WTC11 (cell line): ENCODE results near the gene LYRM4. TPM values are rescaled to one million over a fixed set of nuclear protein-coding genes. Genes with fewer than 3 reads are reported as not detected.

ENCODE experiments used
- ATAC-seq: fragments of 200-7000 bp; cut with Tn5 transposase; 2 replicates; pipeline ENCODE4 v1.10.0; 2021; ENCODE audit warnings: mild to moderate bottlenecking, moderate library complexity
- CTCF ChIA-PET: fragments of 300-600 bp; sonication (Branson Sonifier 250); formaldehyde crosslinking; loops from one replicate; lab custom pipeline; 2021; ENCODE audit warnings: antibody characterized with exemption; lab: Charles Lee
- POLR2A ChIA-PET: fragments of 350-600 bp; sonication (Branson Sonifier 250); formaldehyde crosslinking; loops from one replicate; lab custom pipeline; 2021; ENCODE audit warnings: antibody characterized with exemption; lab: Charles Lee
- DNase-seq: peaks from one replicate; pipeline ENCODE4 v3.0.0; 2021; ENCODE audit warnings: low spot score
- H3K27ac Mint-ChIP-seq: 2 replicates; pipeline ENCODE4 v1.8.0; 2021; ENCODE audit warnings: mixed read lengths
- H3K27me3 Mint-ChIP-seq: 2 replicates; pipeline ENCODE4 v1.8.0; 2021; ENCODE audit warnings: low read depth, mild to moderate bottlenecking, moderate library complexity, mixed read lengths
- H3K36me3 Mint-ChIP-seq: 2 replicates; pipeline ENCODE4 v1.8.0; 2021; ENCODE audit warnings: mixed read lengths
- H3K4me1 Mint-ChIP-seq: 2 replicates; pipeline ENCODE4 v1.8.0; 2022; ENCODE audit warnings: mixed read lengths
- H3K4me3 Mint-ChIP-seq: 2 replicates; pipeline ENCODE4 v1.8.0; 2021; ENCODE audit warnings: mild to moderate bottlenecking, moderate library complexity, mixed read lengths
- H3K9me3 Mint-ChIP-seq: 2 replicates; pipeline ENCODE4 v1.8.0; 2021; ENCODE audit warnings: mixed read lengths
- AR ChIP-seq: fragments of 250-450 bp; sonication (Bioruptor Pico); IDR thresholded peaks from 2 replicates; pipeline ENCODE4 v1.9.0; 2021; ENCODE audit warnings: mild to moderate bottlenecking
- ATF3 ChIP-seq: sonication (generic); formaldehyde crosslinking; conservative IDR thresholded peaks from 2 replicates; pipeline ENCODE4 v1.8.1; 2022; ENCODE audit warnings: mild to moderate bottlenecking, missing genetic modification reagents
- CREM ChIP-seq: sonication (generic); formaldehyde crosslinking; IDR thresholded peaks from 2 replicates; pipeline ENCODE4 v1.8.1; 2022; ENCODE audit warnings: mild to moderate bottlenecking, missing genetic modification reagents, moderate library complexity
- ESRRA ChIP-seq: sonication (generic); formaldehyde crosslinking; IDR thresholded peaks from 2 replicates; pipeline ENCODE4 v1.8.1; 2022; ENCODE audit warnings: mild to moderate bottlenecking, missing genetic modification reagents, borderline replicate concordance
- FOXK1 ChIP-seq: sonication (generic); formaldehyde crosslinking; IDR thresholded peaks from 2 replicates; pipeline ENCODE4 v1.8.0; 2022; ENCODE audit warnings: mild to moderate bottlenecking, moderate library complexity, missing genetic modification reagents
- FOXP4 ChIP-seq: sonication (generic); formaldehyde crosslinking; IDR thresholded peaks from 2 replicates; pipeline ENCODE4 v1.8.0; 2022; ENCODE audit warnings: mild to moderate bottlenecking, missing genetic modification reagents
- HMGA2 ChIP-seq: fragments of 250-450 bp; sonication (Bioruptor Pico); IDR thresholded peaks from 2 replicates; pipeline ENCODE4 v1.4.0; 2021; ENCODE audit warnings: mild to moderate bottlenecking, moderate library complexity
- IRF2 ChIP-seq: sonication (generic); formaldehyde crosslinking; IDR thresholded peaks from 2 replicates; pipeline ENCODE4 v1.8.0; 2022; ENCODE audit warnings: low read depth, missing genetic modification reagents, borderline replicate concordance
- MAX ChIP-seq: sonication (generic); formaldehyde crosslinking; IDR thresholded peaks from 2 replicates; pipeline ENCODE4 v1.8.0; 2022; ENCODE audit warnings: mild to moderate bottlenecking, missing genetic modification reagents
- MYBL2 ChIP-seq: sonication (generic); formaldehyde crosslinking; IDR thresholded peaks from 2 replicates; pipeline ENCODE4 v1.8.1; 2023; ENCODE audit warnings: mild to moderate bottlenecking, moderate library complexity, missing genetic modification reagents
- NFATC4 ChIP-seq: fragments of 250-450 bp; sonication (Bioruptor Pico); IDR thresholded peaks from 2 replicates; pipeline ENCODE4 v1.9.0; 2021; ENCODE audit warnings: mild to moderate bottlenecking
- NR1H2 ChIP-seq: sonication (generic); formaldehyde crosslinking; IDR thresholded peaks from 2 replicates; pipeline ENCODE4 v1.9.0; 2021; ENCODE audit warnings: mild to moderate bottlenecking, moderate library complexity, missing genetic modification reagents
- NR2C2 ChIP-seq: sonication (generic); formaldehyde crosslinking; IDR thresholded peaks from 2 replicates; pipeline ENCODE4 v1.8.0; 2022; ENCODE audit warnings: mild to moderate bottlenecking, missing genetic modification reagents
- NR3C1 ChIP-seq: sonication (generic); formaldehyde crosslinking; conservative IDR thresholded peaks from 2 replicates; pipeline ENCODE4 v1.8.1; 2023; ENCODE audit warnings: low read depth, mild to moderate bottlenecking, missing genetic modification reagents
- PRRX2 ChIP-seq: fragments of 250-450 bp; sonication (Bioruptor Pico); IDR thresholded peaks from 2 replicates; pipeline ENCODE4 v1.8.0; 2021; ENCODE audit warnings: mild to moderate bottlenecking
- RORB ChIP-seq: fragments of 250-450 bp; sonication (Bioruptor Pico); IDR thresholded peaks from 2 replicates; pipeline ENCODE4 v1.9.0; 2021; ENCODE audit warnings: mild to moderate bottlenecking
- SMAD3 ChIP-seq: sonication (generic); formaldehyde crosslinking; IDR thresholded peaks from 2 replicates; pipeline ENCODE4 v1.8.0; 2022; ENCODE audit warnings: missing genetic modification reagents, mild to moderate bottlenecking, borderline replicate concordance
- SMAD4 ChIP-seq: sonication (generic); formaldehyde crosslinking; IDR thresholded peaks from 2 replicates; pipeline ENCODE4 v1.8.0; 2022; ENCODE audit warnings: mild to moderate bottlenecking, missing genetic modification reagents
- SP1 ChIP-seq: sonication (generic); formaldehyde crosslinking; conservative IDR thresholded peaks from 2 replicates; pipeline ENCODE4 v1.8.1; 2022; ENCODE audit warnings: missing genetic modification reagents
- TCF7 ChIP-seq: sonication (generic); formaldehyde crosslinking; IDR thresholded peaks from 2 replicates; pipeline ENCODE4 v1.8.0; 2022; ENCODE audit warnings: mild to moderate bottlenecking, low read depth, missing genetic modification reagents, moderate library complexity
- TP53 ChIP-seq: sonication (generic); formaldehyde crosslinking; IDR thresholded peaks from 2 replicates; pipeline ENCODE4 v1.8.1; 2023; ENCODE audit warnings: mild to moderate bottlenecking, missing genetic modification reagents
- USF1 ChIP-seq: sonication (generic); formaldehyde crosslinking; IDR thresholded peaks from 2 replicates; pipeline ENCODE4 v1.8.0; 2022; ENCODE audit warnings: mild to moderate bottlenecking, missing genetic modification reagents
- ZNF396 ChIP-seq: fragments of 250-450 bp; sonication (Bioruptor Pico); IDR thresholded peaks from 2 replicates; pipeline ENCODE4 v1.8.0; 2021; ENCODE audit warnings: mild to moderate bottlenecking, moderate library complexity, borderline replicate concordance
- ZNF416 ChIP-seq: fragments of 250-450 bp; sonication (Bioruptor Pico); IDR thresholded peaks from 2 replicates; pipeline ENCODE4 v1.9.0; 2021; ENCODE audit warnings: mild to moderate bottlenecking, inconsistent platforms
- ZNF512 ChIP-seq: sonication (generic); formaldehyde crosslinking; IDR thresholded peaks from 2 replicates; pipeline ENCODE4 v1.8.1; 2022; ENCODE audit warnings: missing genetic modification reagents, borderline replicate concordance
- ZNF671 ChIP-seq: fragments of 250-450 bp; sonication (Bioruptor Pico); IDR thresholded peaks from 2 replicates; pipeline ENCODE4 v1.8.0; 2021; ENCODE audit warnings: mild to moderate bottlenecking
- ZSCAN18 ChIP-seq: fragments of 250-450 bp; sonication (Bioruptor Pico); IDR thresholded peaks from 2 replicates; pipeline ENCODE4 v2.1.2; 2022; ENCODE audit warnings: mild to moderate bottlenecking, moderate library complexity
- total RNA-seq: library from RNA; stranded (reverse); gene quantifications from 3 replicates; pipeline ENCODE4 v1.2.3, GENCODE V29; 2021

LYRM4 gene
- total RNA-seq, 1 experiment from 2014 or later: 49.7 TPM

- H3K9me3 Mint-ChIP-seq: no peaks in the 10 kb centered on the region
- ChIA-PET CTCF (interaction anchor here (3.3 kb wide), 1 partner anchor 9 kb away, joined by 20 read pairs; no protein-coding TSS in a partner anchor), POLR2A (no interaction called here)
- TF ChIP-seq RORB (CRISPR knock-in tag): no peak
- TF ChIP-seq CREM: no peak
- TF ChIP-seq SMAD3 (CRISPR knock-in tag): no peak
- TF ChIP-seq ZNF671: no peak
- TF ChIP-seq AR (CRISPR knock-in tag): no peak
- no peak for TF ChIP-seq PRRX2 (CRISPR knock-in tag)
- no peak for TF ChIP-seq TP53
- TF ChIP-seq USF1 (CRISPR knock-in tag): no peak
- no peak for TF ChIP-seq FOXK1 (CRISPR knock-in tag)
- TF ChIP-seq ZNF512 (CRISPR knock-in tag): no peak
- TF ChIP-seq ATF3 (CRISPR knock-in tag): no peak
- no peak for TF ChIP-seq NR2C2 (CRISPR knock-in tag)
- TF ChIP-seq MYBL2: no peak
- TF ChIP-seq MAX (CRISPR knock-in tag): no peak
- no peak for TF ChIP-seq ZSCAN18 (CRISPR knock-in tag)
- TF ChIP-seq HMGA2 (CRISPR knock-in tag): no peak
- TF ChIP-seq NR3C1 (CRISPR knock-in tag): no peak
- no peak for TF ChIP-seq TCF7 (CRISPR knock-in tag)
- no peak for TF ChIP-seq ESRRA (CRISPR knock-in tag)
- H3K4me1 Mint-ChIP-seq: peaks cover 2% of the 10 kb centered on the region; the same call in 1 of the 2 replicates
- no peak overlapping the region for H3K4me3 Mint-ChIP-seq
- DNase-seq (no peak), ATAC-seq (no peak)
- H3K27ac Mint-ChIP-seq: no peak overlapping the region
- no peaks in the 10 kb centered on the region; the same call in 1 of the 2 replicates for H3K27me3 Mint-ChIP-seq
- no peaks in the 10 kb centered on the region for H3K36me3 Mint-ChIP-seq
Measured at GRCh38 chr6:5153186-5153585, 107.6 kb downstream of the LYRM4 start.

GRCh38 chr6:5152460-5152859 lies 108.3 kb downstream of the LYRM4 start:
- ATAC-seq (no peak), DNase-seq (no peak)
- ChIA-PET POLR2A (no interaction called here), CTCF (interaction anchor here (3.3 kb wide), 1 partner anchor 9 kb away, joined by 20 read pairs; no protein-coding TSS in a partner anchor)
- Mint-ChIP-seq H3K4me1 (peaks cover 2% of the 10 kb centered on the region; the same call in 1 of the 2 replicates), H3K4me3 (no peak overlapping the region), H3K27me3 (no peaks in the 10 kb centered on the region; the same call in 1 of the 2 replicates), H3K9me3 (no peaks in the 10 kb centered on the region), H3K27ac (no peak overlapping the region), H3K36me3 (no peaks in the 10 kb centered on the region)
- TF ChIP-seq NR1H2 (CRISPR knock-in tag): no peak
- no peak for TF ChIP-seq ZNF416 (CRISPR knock-in tag)
- no peak for TF ChIP-seq FOXP4 (CRISPR knock-in tag)
- TF ChIP-seq SMAD4 (CRISPR knock-in tag): no peak
- no peak for TF ChIP-seq NFATC4 (CRISPR knock-in tag)
- TF ChIP-seq SP1: no peak
- TF ChIP-seq ZNF396: no peak
- TF ChIP-seq TCF7 (CRISPR knock-in tag): no peak
- TF ChIP-seq ZNF671: no peak
- TF ChIP-seq ESRRA (CRISPR knock-in tag): no peak
- no peak for TF ChIP-seq IRF2 (CRISPR knock-in tag)
